NOMO-1 treated with DMSO at 0.1 percent for 48 hours (cell line): ENCODE results near the gene FAM163B.

Source experiments
- DNase-seq: peaks from one replicate; lab custom pipeline; 2025; ENCODE audit not compliant: unreplicated experiment; lab: John Stamatoyannopoulos, UW

FAM163B gene

DNA sequence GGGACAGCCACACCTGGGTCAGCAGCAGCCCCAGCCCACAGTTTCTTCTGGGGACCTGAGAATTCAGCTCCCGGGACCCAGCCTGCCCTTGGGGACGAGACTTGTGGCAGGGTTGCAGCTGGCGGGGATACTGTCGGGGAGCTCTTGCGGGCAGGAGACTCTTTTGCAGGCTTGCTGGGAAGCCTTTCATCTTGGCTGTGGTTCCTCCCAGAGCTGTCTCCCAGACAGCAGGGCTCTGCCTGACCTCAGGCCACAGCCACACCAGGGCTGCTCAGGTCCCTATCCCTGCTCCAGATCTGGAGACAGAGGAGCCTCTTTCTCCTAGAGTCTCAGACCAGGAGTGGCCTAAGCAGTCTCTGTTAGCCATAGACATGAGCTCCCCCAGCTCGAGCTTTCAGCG lies 79.7 kb downstream of the FAM163B start:
- DNase-seq = no peak

DNA sequence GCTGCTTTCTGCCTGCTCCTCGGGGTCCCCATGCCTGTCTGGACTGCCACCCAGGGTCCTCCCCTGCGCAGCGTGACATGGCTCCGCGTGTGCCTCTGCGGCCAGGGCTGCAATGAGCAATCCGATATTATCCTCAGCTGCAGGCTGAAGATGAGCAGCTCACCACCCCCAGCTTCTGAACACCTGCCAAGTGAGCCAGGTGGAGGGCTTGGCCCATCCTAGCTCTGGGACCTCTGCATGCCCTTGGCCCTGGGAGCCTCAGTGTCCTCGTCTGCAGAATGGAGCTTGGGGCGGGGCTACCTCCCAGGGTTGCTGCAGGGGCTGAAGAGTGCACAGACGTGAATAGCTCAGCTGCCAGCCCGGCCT lies 80.3 kb downstream of the FAM163B start:
- no peak for DNase-seq

DNA sequence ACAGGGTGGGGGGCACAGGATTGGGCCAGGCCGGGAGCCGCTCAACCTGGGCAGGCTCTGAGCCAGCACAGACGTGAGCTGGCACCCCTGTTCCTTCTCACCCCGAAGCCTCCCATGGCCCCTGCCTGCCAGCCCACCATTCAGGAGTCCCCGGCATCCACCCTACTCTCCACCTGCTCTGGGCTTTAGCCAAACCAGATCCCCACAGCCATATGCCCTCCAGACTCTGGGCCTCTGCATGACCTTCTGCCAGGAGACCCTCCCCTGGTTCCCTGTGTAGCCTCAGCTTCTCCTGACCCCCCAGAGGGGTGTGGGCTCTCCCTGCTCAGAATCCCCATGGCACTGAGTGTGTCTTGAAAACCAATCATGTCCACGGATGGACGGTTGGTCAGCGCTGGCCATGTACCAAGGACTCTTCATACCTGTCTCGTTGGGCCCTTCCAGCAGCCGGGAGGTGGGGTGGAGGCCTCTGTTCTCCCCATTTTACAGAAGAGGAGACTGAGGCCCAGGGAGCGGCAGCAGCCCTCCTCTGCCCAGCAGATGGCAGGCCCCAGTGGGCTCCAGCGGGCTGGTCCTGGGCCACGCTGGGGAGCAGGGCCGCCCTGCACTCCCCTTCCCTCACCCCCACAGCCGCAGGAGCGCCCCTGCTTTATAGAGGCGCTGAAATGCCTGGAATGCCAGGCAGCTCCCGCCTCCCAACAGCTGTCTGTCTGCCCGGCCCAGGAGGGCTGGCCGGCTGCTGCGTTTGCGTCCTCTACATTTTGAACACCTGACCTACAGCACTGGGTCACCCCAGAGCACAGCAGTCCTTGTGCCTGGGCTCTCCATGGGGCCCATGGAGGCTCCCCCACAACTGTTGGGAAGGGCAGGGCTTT lies 81.0 kb downstream of the FAM163B start:
- DNase-seq = no peak

DNA sequence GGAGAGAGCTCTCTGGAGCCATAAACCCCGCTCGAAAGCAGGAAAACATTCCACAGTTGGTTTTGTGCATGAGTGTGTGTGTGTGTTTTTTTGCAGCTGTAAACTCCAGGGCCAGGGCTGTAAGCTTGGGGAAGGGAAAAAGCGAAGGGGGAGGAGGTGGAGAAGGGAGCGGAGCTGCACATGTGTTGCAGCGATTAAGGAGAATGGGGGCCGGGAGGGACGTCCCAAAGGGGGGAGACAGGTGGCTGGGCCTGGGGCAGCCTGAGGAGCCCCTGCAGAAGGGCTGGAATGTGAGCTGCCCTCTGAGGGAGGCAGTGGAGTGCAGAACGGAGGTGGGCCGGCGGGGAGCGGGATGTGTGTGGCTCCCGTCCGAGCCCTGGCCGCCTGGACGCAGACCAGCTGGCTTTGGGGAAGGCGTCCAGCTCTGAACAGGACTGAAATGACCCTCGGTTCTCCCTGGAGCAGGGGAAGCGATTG lies 81.7 kb downstream of the FAM163B start:
- DNase-seq = no peak
